ENCODE results near the gene SDK1. TPM values are rescaled to one million over a fixed set of nuclear protein-coding genes. Genes with fewer than 3 reads are reported as not detected.

Gene SDK1
- total RNA-seq, 2 experiments from 2014 or later, result 0.19 to 0.36 TPM

- ChIA-PET POLR2A (no interaction called here), CTCF (ENCODE audit: unreplicated experiment) (no interaction called here)
- no peaks in the 10 kb centered on the region for H3K4me1 ChIP-seq (ENCODE audit: insufficient read depth, low read length, poor library complexity, severe bottlenecking)
- no peaks in the 10 kb centered on the region for H3K9me3 ChIP-seq (ENCODE audit: low read length)
- H3K9me2 ChIP-seq (ENCODE audit: insufficient read depth, low read length), result no peaks in the 10 kb centered on the region
- H4K20me1 ChIP-seq (ENCODE audit: insufficient read depth, low read length), result no peaks in the 10 kb centered on the region
- no peak for DNase-seq (ENCODE audit: low spot score)
- TF ChIP-seq EZH2phosphoT487 (IDR thresholded peaks at IDR 0.05; ENCODE audit: borderline replicate concordance, low read depth, low read length) (no peak), CTCF (conservative IDR thresholded peaks at IDR 0.05; ENCODE audit: low read length) (no peak)
- intact Hi-C loops (cut with micrococcal nuclease; ENCODE audit: unreplicated experiment), result no loop called here
- no peak overlapping the region for H3K4me3 ChIP-seq (ENCODE audit: low read depth, low read length, poor library complexity, severe bottlenecking)
- no peak overlapping the region for H3K27ac ChIP-seq (ENCODE audit: low read depth, low read length, poor library complexity, severe bottlenecking)
- H3K4me2 ChIP-seq (ENCODE audit: low read length), result no peak overlapping the region
- H3K79me2 ChIP-seq (ENCODE audit: insufficient read depth, low read depth, low read length), result no peaks in the 10 kb centered on the region
- no peaks in the 10 kb centered on the region for H3K36me3 ChIP-seq (ENCODE audit: insufficient read depth, low read length)
- no TSS peak for BruUV-seq (replicated peaks)
- H2AFZ ChIP-seq (ENCODE audit: low read length), result no peak overlapping the region
Observed at GRCh38 chr7:3861386-3861785, 560.3 kb downstream of the SDK1 start.

GRCh38 chr7:3861941-3862340 lies 560.9 kb downstream of the SDK1 start:
- no TSS peak for BruUV-seq (replicated peaks)
- ChIA-PET CTCF (ENCODE audit: unreplicated experiment) (no interaction called here), POLR2A (no interaction called here)
- no peak overlapping the region for H3K4me2 ChIP-seq (ENCODE audit: low read length)
- no peaks in the 10 kb centered on the region for H3K9me2 ChIP-seq (ENCODE audit: insufficient read depth, low read length)
- no peak overlapping the region for H2AFZ ChIP-seq (ENCODE audit: low read length)
- no peaks in the 10 kb centered on the region for H3K79me2 ChIP-seq (ENCODE audit: insufficient read depth, low read depth, low read length)
- H3K36me3 ChIP-seq (ENCODE audit: insufficient read depth, low read length), result no peaks in the 10 kb centered on the region
- TF ChIP-seq CTCF (conservative IDR thresholded peaks at IDR 0.05; ENCODE audit: low read length) (no peak), EZH2phosphoT487 (IDR thresholded peaks at IDR 0.05; ENCODE audit: borderline replicate concordance, low read depth, low read length) (no peak)
- no peaks in the 10 kb centered on the region for H3K9me3 ChIP-seq (ENCODE audit: low read length)
- H3K4me1 ChIP-seq (ENCODE audit: insufficient read depth, low read length, poor library complexity, severe bottlenecking), result no peaks in the 10 kb centered on the region
- H3K4me3 ChIP-seq (ENCODE audit: low read depth, low read length, poor library complexity, severe bottlenecking), result no peak overlapping the region
- no peaks in the 10 kb centered on the region for H4K20me1 ChIP-seq (ENCODE audit: insufficient read depth, low read length)
- intact Hi-C loops (cut with micrococcal nuclease; ENCODE audit: unreplicated experiment), result no loop called here
- no peak overlapping the region for H3K27ac ChIP-seq (ENCODE audit: low read depth, low read length, poor library complexity, severe bottlenecking)
- DNase-seq (ENCODE audit: low spot score), result no peak

GRCh38 chr7:3862774-3863173 lies 561.7 kb downstream of the SDK1 start:
- no TSS peak for BruUV-seq (replicated peaks)

More at GRCh38 chr7:3862774-3863173, 561.7 kb downstream of the SDK1 start:
- Histone ChIP-seq H2AFZ (ENCODE audit: low read length) (no peak overlapping the region), H3K4me2 (ENCODE audit: low read length) (no peak overlapping the region), H3K4me1 (ENCODE audit: insufficient read depth, low read length, poor library complexity, severe bottlenecking) (no peaks in the 10 kb centered on the region), H3K27ac (ENCODE audit: low read depth, low read length, poor library complexity, severe bottlenecking) (no peak overlapping the region), H4K20me1 (ENCODE audit: insufficient read depth, low read length) (no peaks in the 10 kb centered on the region), H3K4me3 (ENCODE audit: low read depth, low read length, poor library complexity, severe bottlenecking) (no peak overlapping the region), H3K9me3 (ENCODE audit: low read length) (no peaks in the 10 kb centered on the region), H3K79me2 (ENCODE audit: insufficient read depth, low read depth, low read length) (no peaks in the 10 kb centered on the region), H3K36me3 (ENCODE audit: insufficient read depth, low read length) (no peaks in the 10 kb centered on the region), H3K9me2 (ENCODE audit: insufficient read depth, low read length) (no peaks in the 10 kb centered on the region)
- intact Hi-C loops (cut with micrococcal nuclease; ENCODE audit: unreplicated experiment), result no loop called here
- CTCF ChIA-PET (ENCODE audit: unreplicated experiment), result no interaction called here
- TF ChIP-seq EZH2phosphoT487 (IDR thresholded peaks at IDR 0.05; ENCODE audit: borderline replicate concordance, low read depth, low read length), result no peak
- no peak for TF ChIP-seq CTCF (conservative IDR thresholded peaks at IDR 0.05; ENCODE audit: low read length)
- DNase-seq (ENCODE audit: low spot score), result no peak
- POLR2A ChIA-PET, result no interaction called here

All from OCI-LY7 (cell line).